Type B pancreatic cell (in vitro differentiated cells): ENCODE measurements around the gene ACSL4. TPM values are rescaled to one million over a fixed set of nuclear protein-coding genes. Genes with fewer than 3 reads are reported as not detected.

Experiments
- DNase-seq: peaks from one replicate; pipeline ENCODE4 v3.0.0; 2021; ENCODE audit warnings: mixed read lengths; ENCODE audit not compliant: unreplicated experiment; ENCODE audit errors: extremely low spot score
- H3K27ac Mint-ChIP-seq: 2 replicates; pipeline ENCODE4 v1.8.0; 2021; ENCODE audit warnings: mild to moderate bottlenecking, mixed read lengths
- H3K27me3 Mint-ChIP-seq: 2 replicates; pipeline ENCODE4 v1.8.0; 2021; ENCODE audit warnings: mixed read lengths
- H3K36me3 Mint-ChIP-seq: 2 replicates; pipeline ENCODE4 v1.8.0; 2021; ENCODE audit warnings: mixed read lengths
- H3K4me1 Mint-ChIP-seq: one replicate; pipeline ENCODE4 v1.8.0; 2021; ENCODE audit warnings: mixed read lengths; ENCODE audit not compliant: unreplicated experiment
- H3K4me3 Mint-ChIP-seq: 2 replicates; pipeline ENCODE4 v1.8.0; 2021; ENCODE audit warnings: mild to moderate bottlenecking, mixed read lengths
- H3K9me3 Mint-ChIP-seq: 2 replicates; pipeline ENCODE4 v1.8.0; 2021; ENCODE audit warnings: mixed read lengths
- CTCF ChIP-seq: fragments of 200-600 bp; sonication (generic); conservative IDR thresholded peaks from 2 replicates; pipeline ENCODE4 v1.5.0; 2021; ENCODE audit warnings: antibody characterized with exemption, mild to moderate bottlenecking
- total RNA-seq: library from RNA; stranded (reverse); gene quantifications from 2 replicates; pipeline ENCODE4 v1.2.1, GENCODE V29; 2021; ENCODE audit warnings: low replicate concordance

The ACSL4 gene
- total RNA-seq, 1 donor from 2014 or later = 42.9 TPM

- no peak for DNase-seq
- no peak overlapping the region for H3K4me3 Mint-ChIP-seq
- H3K27ac Mint-ChIP-seq = no peak overlapping the region
- peaks cover 17% of the 10 kb centered on the region for H3K4me1 Mint-ChIP-seq
- H3K9me3 Mint-ChIP-seq = no peaks in the 10 kb centered on the region
- no peak for TF ChIP-seq CTCF
- H3K36me3 Mint-ChIP-seq = peaks cover 11% of the 10 kb centered on the region
- H3K27me3 Mint-ChIP-seq = no peaks in the 10 kb centered on the region
Observed at GRCh38 chrX:109704563-109704962, 28.5 kb downstream of the ACSL4 start.

GRCh38 chrX:109697855-109698254 lies 35.2 kb downstream of the ACSL4 start:
- no peak overlapping the region for H3K27ac Mint-ChIP-seq
- no peak overlapping the region for H3K4me3 Mint-ChIP-seq
- DNase-seq = no peak
- peaks cover 14% of the 10 kb centered on the region for H3K4me1 Mint-ChIP-seq
- no peaks in the 10 kb centered on the region for H3K9me3 Mint-ChIP-seq
- peaks cover 6% of the 10 kb centered on the region for H3K36me3 Mint-ChIP-seq
- no peaks in the 10 kb centered on the region for H3K27me3 Mint-ChIP-seq
- TF ChIP-seq CTCF = no peak

GRCh38 chrX:109696146-109696740 lies 36.8 kb downstream of the ACSL4 start:
- no peak for DNase-seq
- no peak for TF ChIP-seq CTCF
- H3K36me3 Mint-ChIP-seq = peaks cover 3% of the 10 kb centered on the region
- H3K4me1 Mint-ChIP-seq = peaks cover 14% of the 10 kb centered on the region
- H3K27ac Mint-ChIP-seq = no peak overlapping the region
- no peaks in the 10 kb centered on the region for H3K9me3 Mint-ChIP-seq
- H3K4me3 Mint-ChIP-seq = no peak overlapping the region
- no peaks in the 10 kb centered on the region for H3K27me3 Mint-ChIP-seq

GRCh38 chrX:109695637-109696036 lies 37.4 kb downstream of the ACSL4 start:
- no peak overlapping the region for H3K4me3 Mint-ChIP-seq
- H3K9me3 Mint-ChIP-seq = no peaks in the 10 kb centered on the region
- no peak overlapping the region for H3K27ac Mint-ChIP-seq
- no peak for TF ChIP-seq CTCF
- no peaks in the 10 kb centered on the region for H3K27me3 Mint-ChIP-seq
- peaks cover 14% of the 10 kb centered on the region for H3K4me1 Mint-ChIP-seq
- no peak for DNase-seq
- peaks cover 3% of the 10 kb centered on the region for H3K36me3 Mint-ChIP-seq

GRCh38 chrX:109691752-109692151 lies 41.3 kb downstream of the ACSL4 start:
- Mint-ChIP-seq H3K4me3 (no peak overlapping the region), H3K27ac (no peak overlapping the region), H3K4me1 (peaks cover 3% of the 10 kb centered on the region), H3K36me3 (peaks cover 3% of the 10 kb centered on the region), H3K27me3 (no peaks in the 10 kb centered on the region), H3K9me3 (no peaks in the 10 kb centered on the region)
- DNase-seq = no peak
- TF ChIP-seq CTCF = no peak

GRCh38 chrX:109691277-109691676 lies 41.8 kb downstream of the ACSL4 start:
- no peak for DNase-seq
- peaks cover 3% of the 10 kb centered on the region for H3K4me1 Mint-ChIP-seq
- no peak overlapping the region for H3K4me3 Mint-ChIP-seq
- H3K9me3 Mint-ChIP-seq = no peaks in the 10 kb centered on the region
- no peak for TF ChIP-seq CTCF
- no peak overlapping the region for H3K27ac Mint-ChIP-seq
- peaks cover 3% of the 10 kb centered on the region for H3K36me3 Mint-ChIP-seq
- H3K27me3 Mint-ChIP-seq = no peaks in the 10 kb centered on the region
